K562 (cell line): ENCODE results near the gene A4GNT. TPM values are rescaled to one million over a fixed set of nuclear protein-coding genes. Genes with fewer than 3 reads are reported as not detected.
A peak's percentile ranks its signal among the peaks of the same experiment; 100 is the strongest.

ENCODE experiments used
- ARHGAP35 ChIP-seq: fragments of 450-650 bp; IDR thresholded peaks from 2 replicates; pipeline ENCODE4 v1.6.1; 2018; ENCODE audit not compliant: partially characterized antibody
- BRD9 ChIP-seq: fragments of 450-650 bp; IDR thresholded peaks from 2 replicates; pipeline ENCODE4 v1.6.1; 2018; ENCODE audit warnings: low read depth; ENCODE audit not compliant: partially characterized antibody
- CHD4 ChIP-seq: fragments of 200-600 bp; sonication (generic); IDR thresholded peaks from 3 replicates; pipeline ENCODE4 v1.6.1; 2012; ENCODE audit warnings: low read depth, mild to moderate bottlenecking, mixed read lengths, low read length, inconsistent platforms; ENCODE audit not compliant: insufficient read depth, insufficient replicate concordance, poor library complexity, severe bottlenecking
- E2F1 ChIP-seq: sonication (generic); formaldehyde crosslinking; IDR thresholded peaks from 2 replicates; pipeline ENCODE4 v1.8.1; 2023; ENCODE audit warnings: mild to moderate bottlenecking, missing genetic modification reagents, moderate library complexity
- HMGN3 ChIP-seq: IDR thresholded peaks from 2 replicates; pipeline ENCODE4 v1.6.1; 2011; ENCODE audit warnings: borderline replicate concordance, low read depth, mild to moderate bottlenecking, mixed read lengths, low read length; ENCODE audit not compliant: insufficient read length; ENCODE audit errors: extremely low read depth
- KDM5B ChIP-seq: fragments of 200-600 bp; sonication (generic); IDR thresholded peaks from 2 replicates; pipeline ENCODE4 v1.6.1; 2012; ENCODE audit warnings: low read depth, mild to moderate bottlenecking, moderate library complexity, low read length, control low read depth, inconsistent platforms; ENCODE audit not compliant: insufficient replicate concordance
- KLF6 ChIP-seq: fragments of 250-450 bp; sonication (Bioruptor Pico); IDR thresholded peaks from 2 replicates; pipeline ENCODE4 v1.4.0; 2020; ENCODE audit warnings: mild to moderate bottlenecking, moderate library complexity, borderline replicate concordance
- MAZ ChIP-seq, 2 experiments: fragments of 450-650 bp in 1 of 2; sonication (generic) in 1 of 2; formaldehyde crosslinking; IDR thresholded peaks in 1 of 2; conservative IDR thresholded peaks in 1 of 2; 2 replicates each; pipeline versions ENCODE4 v1.4.0 to v1.5.0; 2020; ENCODE audit warnings: mild to moderate bottlenecking in 1 of 2, missing genetic modification reagents in 1 of 2
- PTRF ChIP-seq: fragments of 450-650 bp; IDR thresholded peaks from 2 replicates; pipeline ENCODE4 v1.6.1; 2016; ENCODE audit warnings: mild to moderate bottlenecking, missing genetic modification characterization, missing compliant biosample characterization
- STAG1 ChIP-seq: sonication (generic); formaldehyde crosslinking; IDR thresholded peaks from 2 replicates; pipeline ENCODE4 v1.5.0; 2020; ENCODE audit warnings: missing genetic modification reagents, borderline replicate concordance
- TCF7 ChIP-seq: sonication (generic); IDR thresholded peaks from 2 replicates; pipeline ENCODE4 v1.6.1; 2016; ENCODE audit warnings: antibody characterized with exemption, borderline replicate concordance
- ZBTB7A ChIP-seq: IDR thresholded peaks from 2 replicates; pipeline ENCODE4 v1.6.1; 2011; ENCODE audit warnings: low read depth, mild to moderate bottlenecking, low read length, moderate library complexity, borderline replicate concordance; ENCODE audit not compliant: control insufficient read depth
- ZNF197 ChIP-seq: fragments of 200-800 bp; sonication (Bioruptor generic); IDR thresholded peaks from 2 replicates; pipeline ENCODE4 v1.6.1; 2016; ENCODE audit warnings: low read depth, missing genetic modification characterization, missing compliant biosample characterization
- ZNF217 ChIP-seq: sonication (generic); formaldehyde crosslinking; IDR thresholded peaks from 2 replicates; pipeline ENCODE4 v1.8.0; 2022; ENCODE audit warnings: mild to moderate bottlenecking, missing genetic modification reagents
- polyA plus RNA-seq, 8 experiments: library from polyadenylated mRNA; depleted of rRNA in 4 of 8; stranded (reverse) in 5 of 8; unstranded in 3 of 8; fragments of >200 nt; fragmentation: Nextera tagmentation in 2 of 8; fragmentation: Illumina TruSeq in 1 of 8; extraction: Ambion mirVana in 2 of 8; extraction: Trizol in 1 of 8; gene quantifications; 2 replicates each; pipeline versions ENCODE4 v1.2.1 to v1.2.3, GENCODE V29; 2011 to 2014; ENCODE audit warnings: inconsistent platforms in 1 of 8, missing spikeins in 1 of 8
- total RNA-seq, 7 experiments: library from RNA; depleted of rRNA in 6 of 7; stranded (reverse); fragments of >200 nt in 6 of 7; fragmentation: Illumina TruSeq in 2 of 7; extraction: Trizol in 2 of 7; gene quantifications; 2 replicates each; pipeline versions ENCODE4 v1.2.1 to v1.2.3, GENCODE V29; 2011 to 2021; ENCODE audit warnings: low replicate concordance in 1 of 7
- TF ChIP-seq, protein P1 (sequence below): sonication (generic); formaldehyde crosslinking; IDR thresholded peaks from 2 replicates; pipeline ENCODE4 v1.8.0; 2022; ENCODE audit warnings: missing genetic modification reagents, mild to moderate bottlenecking, borderline replicate concordance
- TF ChIP-seq, protein P2 (sequence below): conservative IDR thresholded peaks from 2 replicates; pipeline ENCODE4 v1.6.1; 2011; ENCODE audit warnings: low read depth, mild to moderate bottlenecking, low read length; ENCODE audit not compliant: control insufficient read depth
- TF ChIP-seq, protein P3 (sequence below), 2 experiments: IDR thresholded peaks; 2 replicates each; pipeline ENCODE4 v1.6.1; 2012; ENCODE audit warnings: improper control_type of control experiment in 2 of 2, low read depth in 2 of 2, low read length in 2 of 2, borderline replicate concordance in 1 of 2
- TF ChIP-seq, protein P4 (sequence below): IDR thresholded peaks from 2 replicates; pipeline ENCODE4 v1.6.1; 2011; ENCODE audit not compliant: insufficient read length; ENCODE audit errors: extremely low read depth

A4GNT gene
- total and polyA plus RNA-seq, 9 of the 15 experiments (the other 6 are each of a cell fraction or from before 2014, with no cell fraction given), result not detected

GRCh38 chr3:138114988-138115971, 16.9 kb downstream of the A4GNT start, which contains the start of gene DZIP1L (continued):
- TF ChIP-seq MAZ (CRISPR knock-in tag; conservative IDR thresholded peaks at IDR 0.05 in 1 of 2, IDR thresholded peaks at IDR 0.05 in 1 of 2), result peak in 1 of 2 experiments; percentile 46; a peak in 1 of 4 replicates
- TF ChIP-seq, protein P1, sequence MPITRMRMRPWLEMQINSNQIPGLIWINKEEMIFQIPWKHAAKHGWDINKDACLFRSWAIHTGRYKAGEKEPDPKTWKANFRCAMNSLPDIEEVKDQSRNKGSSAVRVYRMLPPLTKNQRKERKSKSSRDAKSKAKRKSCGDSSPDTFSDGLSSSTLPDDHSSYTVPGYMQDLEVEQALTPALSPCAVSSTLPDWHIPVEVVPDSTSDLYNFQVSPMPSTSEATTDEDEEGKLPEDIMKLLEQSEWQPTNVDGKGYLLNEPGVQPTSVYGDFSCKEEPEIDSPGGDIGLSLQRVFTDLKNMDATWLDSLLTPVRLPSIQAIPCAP (CRISPR knock-in tag), result no peak
- TF ChIP-seq E2F1 (CRISPR knock-in tag), result no peak
- no peak for TF ChIP-seq BRD9
- TF ChIP-seq PTRF (tag), result no peak
- TF ChIP-seq, protein P2, sequence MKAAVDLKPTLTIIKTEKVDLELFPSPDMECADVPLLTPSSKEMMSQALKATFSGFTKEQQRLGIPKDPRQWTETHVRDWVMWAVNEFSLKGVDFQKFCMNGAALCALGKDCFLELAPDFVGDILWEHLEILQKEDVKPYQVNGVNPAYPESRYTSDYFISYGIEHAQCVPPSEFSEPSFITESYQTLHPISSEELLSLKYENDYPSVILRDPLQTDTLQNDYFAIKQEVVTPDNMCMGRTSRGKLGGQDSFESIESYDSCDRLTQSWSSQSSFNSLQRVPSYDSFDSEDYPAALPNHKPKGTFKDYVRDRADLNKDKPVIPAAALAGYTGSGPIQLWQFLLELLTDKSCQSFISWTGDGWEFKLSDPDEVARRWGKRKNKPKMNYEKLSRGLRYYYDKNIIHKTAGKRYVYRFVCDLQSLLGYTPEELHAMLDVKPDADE, result no peak
- TF ChIP-seq ZBTB7A, result peak; percentile 22; the same call in 1 of the 2 replicates
- no peak for TF ChIP-seq ZNF197 (CRISPR knock-in tag)
- no peak for TF ChIP-seq STAG1 (CRISPR knock-in tag)
- no peak for TF ChIP-seq ARHGAP35
- no peak for TF ChIP-seq KDM5B
- TF ChIP-seq, protein P3, sequence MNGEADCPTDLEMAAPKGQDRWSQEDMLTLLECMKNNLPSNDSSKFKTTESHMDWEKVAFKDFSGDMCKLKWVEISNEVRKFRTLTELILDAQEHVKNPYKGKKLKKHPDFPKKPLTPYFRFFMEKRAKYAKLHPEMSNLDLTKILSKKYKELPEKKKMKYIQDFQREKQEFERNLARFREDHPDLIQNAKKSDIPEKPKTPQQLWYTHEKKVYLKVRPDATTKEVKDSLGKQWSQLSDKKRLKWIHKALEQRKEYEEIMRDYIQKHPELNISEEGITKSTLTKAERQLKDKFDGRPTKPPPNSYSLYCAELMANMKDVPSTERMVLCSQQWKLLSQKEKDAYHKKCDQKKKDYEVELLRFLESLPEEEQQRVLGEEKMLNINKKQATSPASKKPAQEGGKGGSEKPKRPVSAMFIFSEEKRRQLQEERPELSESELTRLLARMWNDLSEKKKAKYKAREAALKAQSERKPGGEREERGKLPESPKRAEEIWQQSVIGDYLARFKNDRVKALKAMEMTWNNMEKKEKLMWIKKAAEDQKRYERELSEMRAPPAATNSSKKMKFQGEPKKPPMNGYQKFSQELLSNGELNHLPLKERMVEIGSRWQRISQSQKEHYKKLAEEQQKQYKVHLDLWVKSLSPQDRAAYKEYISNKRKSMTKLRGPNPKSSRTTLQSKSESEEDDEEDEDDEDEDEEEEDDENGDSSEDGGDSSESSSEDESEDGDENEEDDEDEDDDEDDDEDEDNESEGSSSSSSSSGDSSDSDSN (IDR thresholded peaks at IDR 0.05; ENCODE audit: borderline replicate concordance in 1 of 2, low read depth in 2 of 2, low read length in 2 of 2), result 0 out of 4 replicates have a peak, but pooled peaks have one; percentile 22 to 30
- peak; percentile 20 for TF ChIP-seq HMGN3
- TF ChIP-seq, protein P4, sequence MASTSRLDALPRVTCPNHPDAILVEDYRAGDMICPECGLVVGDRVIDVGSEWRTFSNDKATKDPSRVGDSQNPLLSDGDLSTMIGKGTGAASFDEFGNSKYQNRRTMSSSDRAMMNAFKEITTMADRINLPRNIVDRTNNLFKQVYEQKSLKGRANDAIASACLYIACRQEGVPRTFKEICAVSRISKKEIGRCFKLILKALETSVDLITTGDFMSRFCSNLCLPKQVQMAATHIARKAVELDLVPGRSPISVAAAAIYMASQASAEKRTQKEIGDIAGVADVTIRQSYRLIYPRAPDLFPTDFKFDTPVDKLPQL, result no peak
- no peak for TF ChIP-seq CHD4
- no peak for TF ChIP-seq TCF7
- no peak for TF ChIP-seq KLF6 (CRISPR knock-in tag)
- no peak for TF ChIP-seq ZNF217 (CRISPR knock-in tag)
